ENCODE results near the gene PLEKHA4. TPM values are rescaled to one million over a fixed set of nuclear protein-coding genes. Genes with fewer than 3 reads are reported as not detected.
"Not testable (repeated sequence)": the region's sequence is repeated elsewhere in the genome, so short reads cannot be mapped to it uniquely, and the experiment has no call there.

Gene PLEKHA4
- total RNA-seq, 4 donors from 2014 or later: 2.8 to 5.1 (median 5.0) TPM

DNA sequence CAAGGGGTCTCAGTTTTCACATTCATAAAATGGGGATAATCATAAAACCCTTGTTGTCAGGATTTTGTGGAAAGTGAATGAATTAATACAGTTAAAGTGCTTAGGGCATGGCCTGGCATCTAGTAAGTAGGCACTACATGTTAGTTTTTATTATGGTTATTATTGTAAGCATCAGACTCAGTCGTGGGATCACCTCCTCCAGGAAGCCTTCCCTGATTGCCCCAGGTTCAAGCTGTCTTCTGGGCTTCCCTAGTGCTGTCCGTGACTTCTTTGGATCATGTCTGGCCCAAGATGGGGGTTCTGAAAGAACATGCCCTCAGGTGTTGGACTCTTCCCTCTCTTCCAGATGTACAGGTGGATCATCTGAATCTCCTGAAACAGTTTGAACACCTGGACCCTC, 42.4 kb upstream of the PLEKHA4 start:
- WGBS: 86% methylated on average over 2 of the region's 2 CpGs
- Histone ChIP-seq H3K4me1 (peaks cover 2% of the 10 kb centered on the region), H3K27ac (no peak overlapping the region), H3K36me3 (peaks cover 99% of the 10 kb centered on the region), H3K4me3 (no peak overlapping the region), H3K9me3 (no peaks in the 10 kb centered on the region), H3K27me3 (no peaks in the 10 kb centered on the region)
- TF ChIP-seq EP300 (IDR thresholded peaks at IDR 0.05): no peak
- no peak for TF ChIP-seq POLR2A (IDR thresholded peaks at IDR 0.05)
- TF ChIP-seq POLR2AphosphoS5 (IDR thresholded peaks at IDR 0.05): no peak
- TF ChIP-seq, protein P1, sequence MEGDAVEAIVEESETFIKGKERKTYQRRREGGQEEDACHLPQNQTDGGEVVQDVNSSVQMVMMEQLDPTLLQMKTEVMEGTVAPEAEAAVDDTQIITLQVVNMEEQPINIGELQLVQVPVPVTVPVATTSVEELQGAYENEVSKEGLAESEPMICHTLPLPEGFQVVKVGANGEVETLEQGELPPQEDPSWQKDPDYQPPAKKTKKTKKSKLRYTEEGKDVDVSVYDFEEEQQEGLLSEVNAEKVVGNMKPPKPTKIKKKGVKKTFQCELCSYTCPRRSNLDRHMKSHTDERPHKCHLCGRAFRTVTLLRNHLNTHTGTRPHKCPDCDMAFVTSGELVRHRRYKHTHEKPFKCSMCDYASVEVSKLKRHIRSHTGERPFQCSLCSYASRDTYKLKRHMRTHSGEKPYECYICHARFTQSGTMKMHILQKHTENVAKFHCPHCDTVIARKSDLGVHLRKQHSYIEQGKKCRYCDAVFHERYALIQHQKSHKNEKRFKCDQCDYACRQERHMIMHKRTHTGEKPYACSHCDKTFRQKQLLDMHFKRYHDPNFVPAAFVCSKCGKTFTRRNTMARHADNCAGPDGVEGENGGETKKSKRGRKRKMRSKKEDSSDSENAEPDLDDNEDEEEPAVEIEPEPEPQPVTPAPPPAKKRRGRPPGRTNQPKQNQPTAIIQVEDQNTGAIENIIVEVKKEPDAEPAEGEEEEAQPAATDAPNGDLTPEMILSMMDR (IDR thresholded peaks at IDR 0.05): no peak
- DNase-seq (ENCODE audit: low spot score in 2 of 2): no peak

DNA sequence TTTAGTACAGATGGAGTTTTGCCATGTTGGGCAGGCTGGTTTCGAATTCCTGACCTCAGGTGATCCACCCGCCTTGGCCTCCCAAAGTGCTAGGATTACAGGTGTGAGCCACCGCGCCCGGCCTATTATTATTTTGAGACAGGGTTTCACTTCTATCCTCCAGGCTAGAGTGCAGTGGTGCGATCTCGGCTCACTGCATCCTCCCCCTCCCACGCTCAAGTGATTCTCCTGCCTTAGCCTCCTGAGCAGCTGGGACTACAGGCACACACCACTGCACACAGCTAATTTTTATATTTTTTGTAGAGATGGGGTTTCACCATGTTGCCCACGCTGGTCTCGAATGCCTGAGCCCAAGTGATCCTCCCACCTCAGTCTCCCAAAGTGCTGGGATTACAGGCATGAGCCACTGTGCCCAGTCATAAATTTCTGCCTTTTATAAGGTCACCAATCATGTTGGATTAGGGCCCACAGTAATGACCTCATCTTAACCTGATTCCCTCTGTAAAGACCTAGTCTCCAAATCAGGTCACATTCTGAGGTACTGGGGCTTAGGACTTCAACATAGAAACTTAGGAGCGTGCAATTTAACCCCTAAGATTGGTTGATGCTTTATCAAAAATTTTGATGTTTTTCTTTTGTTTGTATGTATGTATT, 41.1 kb upstream of the PLEKHA4 start:
- not testable (repeated sequence) for H3K4me1 ChIP-seq; H3K27ac ChIP-seq; H3K9me3 ChIP-seq; H3K4me3 ChIP-seq; DNase-seq (ENCODE audit: low spot score in 2 of 2); H3K27me3 ChIP-seq
- H3K36me3 ChIP-seq: peaks cover 99% of the 10 kb centered on the region
- WGBS: 96% methylated on average over 11 of the region's 11 CpGs

DNA sequence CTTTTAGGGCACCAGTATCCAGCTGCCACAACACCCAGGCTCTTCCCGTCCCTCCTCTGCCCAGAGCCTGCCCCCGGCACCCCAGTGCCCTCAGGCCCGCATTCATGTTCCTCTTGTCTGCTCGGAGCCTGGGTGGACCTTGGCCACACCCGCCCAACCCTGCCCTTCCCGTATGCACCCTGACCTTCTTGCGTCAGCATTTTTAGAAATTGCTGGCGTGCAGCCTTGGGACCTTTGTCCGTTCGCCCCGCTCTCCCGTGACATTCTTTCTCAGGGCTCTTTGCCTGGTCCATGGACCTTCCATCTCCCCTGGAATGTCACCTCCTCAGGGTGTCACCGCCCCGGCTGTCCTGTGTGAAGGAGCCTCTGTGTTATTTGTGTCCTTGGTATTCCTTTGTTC, 39.3 kb upstream of the PLEKHA4 start:
- no peaks in the 10 kb centered on the region for H3K27me3 ChIP-seq
- WGBS: 77% methylated on average over 14 of the region's 14 CpGs
- H3K4me3 ChIP-seq: no peak overlapping the region
- H3K27ac ChIP-seq: no peak overlapping the region
- H3K36me3 ChIP-seq: peaks cover 88% of the 10 kb centered on the region
- H3K4me1 ChIP-seq: peaks cover 8% of the 10 kb centered on the region
- no peaks in the 10 kb centered on the region for H3K9me3 ChIP-seq
- TF ChIP-seq, protein P1 (IDR thresholded peaks at IDR 0.05): no peak
- no peak for TF ChIP-seq POLR2AphosphoS5 (IDR thresholded peaks at IDR 0.05)
- no peak for TF ChIP-seq POLR2A (IDR thresholded peaks at IDR 0.05)
- TF ChIP-seq EP300 (IDR thresholded peaks at IDR 0.05): no peak
- DNase-seq (ENCODE audit: low spot score in 2 of 2): no peak

DNA sequence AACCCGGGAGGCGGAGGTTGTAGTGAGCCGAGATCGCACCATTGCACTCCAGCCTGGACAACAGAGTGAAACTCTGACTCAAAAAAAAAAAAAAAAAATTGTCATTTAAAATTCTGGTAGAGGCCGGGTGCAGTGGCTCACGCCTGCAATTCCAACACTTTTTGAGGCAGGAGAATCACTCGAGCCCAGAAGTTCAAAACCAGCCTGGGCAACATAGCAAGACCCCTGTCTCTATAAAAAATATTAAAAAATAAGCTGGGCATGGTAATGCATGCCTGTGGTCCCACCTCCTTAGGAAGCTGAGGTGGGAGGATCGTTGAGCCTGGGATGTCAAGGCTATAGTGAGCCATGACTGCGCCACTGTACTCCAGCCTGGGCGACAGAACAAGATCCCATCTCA, 37.9 kb upstream of the PLEKHA4 start:
- DNase-seq (ENCODE audit: low spot score in 2 of 2): no peak
- Histone ChIP-seq H3K4me3 (no peak overlapping the region), H3K27me3 (no peaks in the 10 kb centered on the region), H3K9me3 (no peaks in the 10 kb centered on the region), H3K4me1 (peaks cover 19% of the 10 kb centered on the region), H3K36me3 (peaks cover 74% of the 10 kb centered on the region), H3K27ac (no peak overlapping the region)
- TF ChIP-seq, protein P1 (IDR thresholded peaks at IDR 0.05): no peak
- TF ChIP-seq POLR2A (IDR thresholded peaks at IDR 0.05): no peak
- TF ChIP-seq POLR2AphosphoS5 (IDR thresholded peaks at IDR 0.05): no peak
- no peak for TF ChIP-seq EP300 (IDR thresholded peaks at IDR 0.05)
- 97% methylated on average over 10 of the region's 10 CpGs for WGBS

DNA sequence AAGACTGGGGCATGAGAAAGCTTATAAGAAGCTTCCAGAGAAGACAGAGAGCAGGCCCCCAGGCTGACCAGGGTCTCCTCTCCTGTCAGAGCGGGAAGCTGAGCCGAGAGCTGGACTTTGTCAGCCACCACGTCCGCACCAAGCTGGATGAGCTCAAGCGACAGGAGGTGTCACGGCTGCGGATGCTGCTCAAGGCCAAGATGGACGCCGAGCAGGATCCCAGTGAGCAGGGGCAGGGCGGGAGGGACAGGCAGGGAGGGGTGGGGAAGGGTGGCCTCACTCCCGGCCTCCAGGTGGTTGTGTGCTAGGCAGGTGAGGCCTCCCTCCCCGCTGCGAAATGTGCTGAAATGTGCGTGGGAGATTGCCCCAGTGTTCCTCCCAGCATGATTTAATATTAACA, 37.2 kb upstream of the PLEKHA4 start:
- 93% methylated on average over 13 of the region's 14 CpGs for WGBS

DNA sequence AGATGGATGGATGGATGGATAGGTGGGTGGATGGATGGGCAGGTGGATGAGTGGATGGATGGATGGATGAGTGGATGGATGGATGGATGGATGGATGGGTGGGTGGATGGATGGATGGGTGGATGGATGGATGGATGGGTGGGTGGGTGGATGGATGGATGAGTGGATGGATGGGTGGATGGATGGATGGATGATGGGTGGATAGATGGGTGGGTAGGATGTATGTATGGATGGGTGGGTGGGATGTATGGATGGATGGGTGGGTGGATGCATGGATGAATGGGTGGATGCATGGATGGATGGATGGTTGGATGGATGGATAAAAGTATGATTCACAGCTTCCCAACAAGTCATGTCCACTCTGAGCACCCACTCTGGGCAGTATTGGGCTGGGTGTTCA, 35.4 kb upstream of the PLEKHA4 start:
- not testable (repeated sequence) for H3K9me3 ChIP-seq; H3K27me3 ChIP-seq; H3K27ac ChIP-seq; H3K4me3 ChIP-seq; DNase-seq (ENCODE audit: low spot score in 2 of 2)
- H3K4me1 ChIP-seq: peaks cover 28% of the 10 kb centered on the region
- H3K36me3 ChIP-seq: peaks cover 49% of the 10 kb centered on the region

More for the DNA sequence above, 37.2 kb upstream of the PLEKHA4 start:
- DNase-seq (ENCODE audit: low spot score in 2 of 2): no peak
- no peaks in the 10 kb centered on the region for H3K27me3 ChIP-seq
- TF ChIP-seq POLR2AphosphoS5 (IDR thresholded peaks at IDR 0.05) (no peak), EP300 (IDR thresholded peaks at IDR 0.05) (no peak), POLR2A (IDR thresholded peaks at IDR 0.05) (no peak)
- TF ChIP-seq, protein P1 (IDR thresholded peaks at IDR 0.05): no peak
- H3K9me3 ChIP-seq: no peaks in the 10 kb centered on the region
- peaks cover 25% of the 10 kb centered on the region for H3K4me1 ChIP-seq
- H3K27ac ChIP-seq: no peak overlapping the region
- H3K4me3 ChIP-seq: no peak overlapping the region
- H3K36me3 ChIP-seq: peaks cover 67% of the 10 kb centered on the region

DNA sequence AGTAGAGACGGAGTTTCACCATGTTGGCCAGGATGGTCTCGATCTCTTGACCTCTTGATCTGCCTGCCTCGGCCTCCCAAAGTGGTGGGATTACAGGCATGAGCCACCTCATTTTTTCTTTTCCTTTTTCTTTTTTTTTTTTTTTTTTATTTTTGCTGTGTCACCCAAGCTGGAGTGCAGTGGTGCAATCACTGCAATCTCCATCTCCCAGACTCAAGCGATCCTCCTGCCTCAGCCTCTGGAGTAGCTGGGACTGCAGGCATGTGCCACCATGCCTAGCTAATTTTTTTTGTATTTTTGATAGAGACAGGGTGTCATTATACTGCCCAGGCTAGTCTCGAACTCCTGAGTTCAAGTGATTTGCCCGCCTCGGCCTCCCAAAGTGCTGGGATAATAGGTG, 33.9 kb upstream of the PLEKHA4 start:
- peaks cover 34% of the 10 kb centered on the region for H3K36me3 ChIP-seq
- not testable (repeated sequence) for H3K4me3 ChIP-seq; H3K9me3 ChIP-seq; DNase-seq (ENCODE audit: low spot score in 2 of 2); H3K27ac ChIP-seq; H3K27me3 ChIP-seq
- peaks cover 26% of the 10 kb centered on the region for H3K4me1 ChIP-seq
- 96% methylated on average over 7 of the region's 7 CpGs for WGBS

Measured in suprapubic skin (tissue), 4 donors.